ENCODE data around the gene VEPH1. TPM values are rescaled to one million over a fixed set of nuclear protein-coding genes. Genes with fewer than 3 reads are reported as not detected.

Gene VEPH1
- total and polyA plus RNA-seq, 2 donors (not counting 1 experiment from before 2014, with no cell fraction given): not detected

DNA sequence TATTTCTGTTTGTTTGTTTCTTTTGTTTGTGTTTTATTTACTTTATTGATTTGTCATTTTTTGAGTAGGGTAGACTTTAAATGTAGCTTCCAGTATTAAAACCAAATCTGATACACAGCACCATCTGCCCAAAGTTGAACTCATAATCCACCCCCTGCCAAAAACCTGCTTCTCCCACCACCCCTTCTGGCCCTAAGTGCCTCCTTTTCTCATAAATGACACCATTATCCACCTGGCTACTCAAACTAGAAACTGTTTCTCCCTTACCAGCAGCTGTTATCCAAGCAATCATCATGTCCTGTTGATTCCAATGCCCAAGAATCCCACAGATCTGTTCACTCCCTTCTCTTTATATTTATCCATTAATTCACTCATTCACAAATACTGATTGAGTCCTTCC is 88.4 kb downstream of the VEPH1 start:
- Mint-ChIP-seq H3K9me3 (ENCODE audit: insufficient read depth) (no peaks in the 10 kb centered on the region), H3K4me3 (no peak overlapping the region), H3K27me3 (peaks cover 4% of the 10 kb centered on the region), H3K27ac (no peak overlapping the region), H3K4me1 (no peaks in the 10 kb centered on the region)
- H2AFZ ChIP-seq (ENCODE audit: insufficient read depth, low read depth, low read length, poor library complexity, severe bottlenecking): no peak overlapping the region
- H4K20me1 ChIP-seq (ENCODE audit: control insufficient read depth, insufficient read depth, low read length, poor library complexity, severe bottlenecking): no peaks in the 10 kb centered on the region
- POLR2A ChIA-PET: no interaction called here
- TF ChIP-seq EZH2 (IDR thresholded peaks at IDR 0.05; ENCODE audit: borderline replicate concordance, insufficient read depth, low read depth, low read length, poor library complexity, severe bottlenecking): no peak
- TF ChIP-seq, protein P1, sequence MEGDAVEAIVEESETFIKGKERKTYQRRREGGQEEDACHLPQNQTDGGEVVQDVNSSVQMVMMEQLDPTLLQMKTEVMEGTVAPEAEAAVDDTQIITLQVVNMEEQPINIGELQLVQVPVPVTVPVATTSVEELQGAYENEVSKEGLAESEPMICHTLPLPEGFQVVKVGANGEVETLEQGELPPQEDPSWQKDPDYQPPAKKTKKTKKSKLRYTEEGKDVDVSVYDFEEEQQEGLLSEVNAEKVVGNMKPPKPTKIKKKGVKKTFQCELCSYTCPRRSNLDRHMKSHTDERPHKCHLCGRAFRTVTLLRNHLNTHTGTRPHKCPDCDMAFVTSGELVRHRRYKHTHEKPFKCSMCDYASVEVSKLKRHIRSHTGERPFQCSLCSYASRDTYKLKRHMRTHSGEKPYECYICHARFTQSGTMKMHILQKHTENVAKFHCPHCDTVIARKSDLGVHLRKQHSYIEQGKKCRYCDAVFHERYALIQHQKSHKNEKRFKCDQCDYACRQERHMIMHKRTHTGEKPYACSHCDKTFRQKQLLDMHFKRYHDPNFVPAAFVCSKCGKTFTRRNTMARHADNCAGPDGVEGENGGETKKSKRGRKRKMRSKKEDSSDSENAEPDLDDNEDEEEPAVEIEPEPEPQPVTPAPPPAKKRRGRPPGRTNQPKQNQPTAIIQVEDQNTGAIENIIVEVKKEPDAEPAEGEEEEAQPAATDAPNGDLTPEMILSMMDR (IDR thresholded peaks at IDR 0.05): no peak
- H3K79me2 ChIP-seq (ENCODE audit: control insufficient read depth, insufficient read depth, low read length): no peaks in the 10 kb centered on the region
- no peaks in the 10 kb centered on the region for H3K36me3 ChIP-seq (replicated peaks in 1 of 2; ENCODE audit: control extremely low read depth in 1 of 2, control insufficient read depth in 1 of 2, extremely low read depth in 1 of 2, insufficient read depth in 2 of 2, low read length in 1 of 2)
- DNase-seq: no peak
- CTCF ChIA-PET: no interaction called here
- H3K9me3 ChIP-seq (ENCODE audit: control extremely low read depth in 1 of 3, control insufficient read depth in 2 of 3, insufficient read depth in 1 of 3, low read length in 2 of 3): no peaks in the 10 kb centered on the region
- H3K4me2 ChIP-seq (replicated peaks; ENCODE audit: low read depth, low read length, poor library complexity, severe bottlenecking): no peak overlapping the region
- H3K4me3 ChIP-seq (ENCODE audit: control extremely low read depth in 1 of 5, extremely low read depth in 1 of 5, insufficient read depth in 1 of 5, low read depth in 2 of 5, low read length in 4 of 5): no peak overlapping the region
- no peak for ATAC-seq (ENCODE audit: low read depth)
- H3K9ac ChIP-seq (ENCODE audit: low read length): no peak overlapping the region
- no peak overlapping the region for H3K27ac ChIP-seq (ENCODE audit: low read length in 2 of 2)
- no peaks in the 10 kb centered on the region for H3K27me3 ChIP-seq (replicated peaks in 1 of 4; ENCODE audit: control extremely low read depth in 1 of 4, control insufficient read depth in 3 of 4, insufficient read depth in 4 of 4, low read length in 3 of 4)
- intact Hi-C loops (cut with micrococcal nuclease): no loop called here
- H3K4me1 ChIP-seq (ENCODE audit: control insufficient read depth in 2 of 2, insufficient read depth in 2 of 2, low read length in 2 of 2): no peaks in the 10 kb centered on the region

DNA sequence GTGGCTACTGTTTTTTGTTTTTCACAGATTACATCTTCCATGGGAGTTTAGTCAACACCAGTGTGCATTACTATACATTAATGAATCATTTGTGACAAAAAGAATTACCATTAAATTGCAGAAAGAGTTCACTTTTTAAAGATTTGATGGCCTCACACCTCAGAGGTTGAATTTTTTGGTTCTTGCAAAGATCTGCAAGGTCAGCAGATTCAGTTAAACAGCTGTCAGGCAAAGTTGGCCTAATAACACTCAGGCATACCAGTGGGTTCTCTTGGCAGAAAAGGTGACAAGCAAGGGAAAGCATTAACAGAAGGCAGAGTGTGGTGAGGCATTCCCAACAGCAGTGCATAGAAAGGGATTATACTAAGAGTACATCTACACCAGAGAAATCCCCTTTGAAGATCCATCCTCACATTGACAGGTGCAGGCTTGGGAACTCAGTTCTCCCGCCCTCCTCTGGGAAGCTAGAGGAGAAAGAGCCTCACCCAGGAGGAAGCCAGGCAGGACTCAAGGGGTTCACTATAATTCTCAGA is 90.8 kb downstream of the VEPH1 start:
- H3K4me1 ChIP-seq (ENCODE audit: control insufficient read depth in 2 of 2, insufficient read depth in 2 of 2, low read length in 2 of 2): no peaks in the 10 kb centered on the region
- Mint-ChIP-seq H3K4me3 (no peak overlapping the region), H3K27me3 (peaks cover 4% of the 10 kb centered on the region), H3K9me3 (ENCODE audit: insufficient read depth) (no peaks in the 10 kb centered on the region), H3K4me1 (no peaks in the 10 kb centered on the region), H3K27ac (no peak overlapping the region)
- H3K27ac ChIP-seq (ENCODE audit: low read length in 2 of 2): no peak overlapping the region
- no peak overlapping the region for H3K4me2 ChIP-seq (replicated peaks; ENCODE audit: low read depth, low read length, poor library complexity, severe bottlenecking)
- H2AFZ ChIP-seq (ENCODE audit: insufficient read depth, low read depth, low read length, poor library complexity, severe bottlenecking): no peak overlapping the region
- no peaks in the 10 kb centered on the region for H3K9me3 ChIP-seq (ENCODE audit: control extremely low read depth in 1 of 3, control insufficient read depth in 2 of 3, insufficient read depth in 1 of 3, low read length in 2 of 3)
- no peak for ATAC-seq (ENCODE audit: low read depth)
- 100% methylated on average over 1 of the region's 1 CpG for WGBS (ENCODE audit: insufficient coverage)
- H3K27me3 ChIP-seq (replicated peaks in 1 of 4; ENCODE audit: control extremely low read depth in 1 of 4, control insufficient read depth in 3 of 4, insufficient read depth in 4 of 4, low read length in 3 of 4): no peaks in the 10 kb centered on the region
- ChIA-PET POLR2A (no interaction called here), CTCF (no interaction called here)
- DNase-seq: no peak
- intact Hi-C loops (cut with micrococcal nuclease): no loop called here
- H3K4me3 ChIP-seq (ENCODE audit: control extremely low read depth in 1 of 5, extremely low read depth in 1 of 5, insufficient read depth in 1 of 5, low read depth in 2 of 5, low read length in 4 of 5): no peak overlapping the region
- H3K9ac ChIP-seq (ENCODE audit: low read length): no peak overlapping the region
- no peak for TF ChIP-seq EZH2 (IDR thresholded peaks at IDR 0.05; ENCODE audit: borderline replicate concordance, insufficient read depth, low read depth, low read length, poor library complexity, severe bottlenecking)
- TF ChIP-seq, protein P1 (IDR thresholded peaks at IDR 0.05): no peak
- H3K36me3 ChIP-seq (replicated peaks in 1 of 2; ENCODE audit: control extremely low read depth in 1 of 2, control insufficient read depth in 1 of 2, extremely low read depth in 1 of 2, insufficient read depth in 2 of 2, low read length in 1 of 2): no peaks in the 10 kb centered on the region
- H4K20me1 ChIP-seq (ENCODE audit: control insufficient read depth, insufficient read depth, low read length, poor library complexity, severe bottlenecking): no peaks in the 10 kb centered on the region
- no peaks in the 10 kb centered on the region for H3K79me2 ChIP-seq (ENCODE audit: control insufficient read depth, insufficient read depth, low read length)

Measured in B cell (primary cell).